Progenitor cell of endocrine pancreas (in vitro differentiated cells): ENCODE results near the gene KCP. TPM values are rescaled to one million over a fixed set of nuclear protein-coding genes. Genes with fewer than 3 reads are reported as not detected.

Experiments used
- DNase-seq: peaks from one replicate; pipeline ENCODE4 v3.0.0; 2021; ENCODE audit warnings: low spot score; ENCODE audit not compliant: unreplicated experiment
- H3K27ac Mint-ChIP-seq: 2 replicates; pipeline ENCODE4 v1.8.0; 2021; ENCODE audit warnings: mild to moderate bottlenecking, moderate library complexity, mixed read lengths
- H3K27me3 Mint-ChIP-seq: 2 replicates; pipeline ENCODE4 v1.8.0; 2021; ENCODE audit warnings: mixed read lengths
- H3K36me3 Mint-ChIP-seq: 2 replicates; pipeline ENCODE4 v1.8.0; 2022; ENCODE audit warnings: mixed read lengths; ENCODE audit not compliant: insufficient read depth
- H3K4me1 Mint-ChIP-seq: 2 replicates; pipeline ENCODE4 v1.8.0; 2021; ENCODE audit warnings: low read depth, mixed read lengths
- H3K4me3 Mint-ChIP-seq: 2 replicates; pipeline ENCODE4 v1.8.0; 2021; ENCODE audit warnings: low read depth, mild to moderate bottlenecking, moderate library complexity, mixed read lengths
- H3K9me3 Mint-ChIP-seq: 2 replicates; pipeline ENCODE4 v1.8.0; 2021; ENCODE audit warnings: low read depth, mixed read lengths
- CTCF ChIP-seq: fragments of 200-600 bp; sonication (generic); IDR thresholded peaks from one replicate; pipeline ENCODE4 v1.5.0; 2021; ENCODE audit warnings: antibody characterized with exemption, mild to moderate bottlenecking; ENCODE audit not compliant: unreplicated experiment
- total RNA-seq: library from RNA; stranded (reverse); gene quantifications from 2 replicates; pipeline ENCODE4 v1.2.1, GENCODE V29; 2021

The KCP gene
- total RNA-seq, 1 donor from 2014 or later, result 8.5 TPM

GRCh38 chr7:128900237-128900636 is 10.3 kb downstream of the KCP start:
- Mint-ChIP-seq H3K4me3 (no peak overlapping the region), H3K9me3 (peaks cover 8% of the 10 kb centered on the region), H3K36me3 (peaks cover 16% of the 10 kb centered on the region), H3K27me3 (no peaks in the 10 kb centered on the region), H3K4me1 (no peaks in the 10 kb centered on the region), H3K27ac (no peak overlapping the region)
- no peak for TF ChIP-seq CTCF
- no peak for DNase-seq

GRCh38 chr7:128899392-128899791 is 11.1 kb downstream of the KCP start:
- DNase-seq, result no peak
- peaks cover 16% of the 10 kb centered on the region for H3K36me3 Mint-ChIP-seq
- H3K9me3 Mint-ChIP-seq, result peaks cover 8% of the 10 kb centered on the region
- H3K27me3 Mint-ChIP-seq, result no peaks in the 10 kb centered on the region
- H3K4me1 Mint-ChIP-seq, result no peaks in the 10 kb centered on the region
- no peak for TF ChIP-seq CTCF
- H3K27ac Mint-ChIP-seq, result no peak overlapping the region
- no peak overlapping the region for H3K4me3 Mint-ChIP-seq

GRCh38 chr7:128895320-128895719 is 15.2 kb downstream of the KCP start:
- no peak for TF ChIP-seq CTCF
- H3K4me1 Mint-ChIP-seq, result no peaks in the 10 kb centered on the region
- H3K9me3 Mint-ChIP-seq, result peaks cover 4% of the 10 kb centered on the region
- H3K27me3 Mint-ChIP-seq, result peaks cover 3% of the 10 kb centered on the region
- DNase-seq, result no peak
- H3K36me3 Mint-ChIP-seq, result peaks cover 6% of the 10 kb centered on the region
- no peak overlapping the region for H3K27ac Mint-ChIP-seq
- no peak overlapping the region for H3K4me3 Mint-ChIP-seq

GRCh38 chr7:128894101-128894440 is 16.4 kb downstream of the KCP start:
- no peak overlapping the region for H3K27ac Mint-ChIP-seq
- DNase-seq, result no peak
- H3K4me3 Mint-ChIP-seq, result no peak overlapping the region
- H3K4me1 Mint-ChIP-seq, result no peaks in the 10 kb centered on the region
- TF ChIP-seq CTCF, result no peak
- peaks cover 5% of the 10 kb centered on the region for H3K36me3 Mint-ChIP-seq
- peaks cover 11% of the 10 kb centered on the region for H3K27me3 Mint-ChIP-seq
- H3K9me3 Mint-ChIP-seq, result peaks cover 4% of the 10 kb centered on the region

GRCh38 chr7:128893251-128894100 is 17.0 kb downstream of the KCP start:
- Mint-ChIP-seq H3K9me3 (peaks cover 2% of the 10 kb centered on the region), H3K27ac (no peak overlapping the region), H3K36me3 (peaks cover 4% of the 10 kb centered on the region), H3K4me3 (no peak overlapping the region), H3K27me3 (peaks cover 11% of the 10 kb centered on the region), H3K4me1 (no peaks in the 10 kb centered on the region)
- TF ChIP-seq CTCF, result no peak
- DNase-seq, result no peak
